ENCODE measurements around the gene GPR39. TPM values are rescaled to one million over a fixed set of nuclear protein-coding genes. Genes with fewer than 3 reads are reported as not detected.

The GPR39 gene
- total RNA-seq, 2 donors from 2014 or later, result 0.37 TPM; not detected in 1

DNA sequence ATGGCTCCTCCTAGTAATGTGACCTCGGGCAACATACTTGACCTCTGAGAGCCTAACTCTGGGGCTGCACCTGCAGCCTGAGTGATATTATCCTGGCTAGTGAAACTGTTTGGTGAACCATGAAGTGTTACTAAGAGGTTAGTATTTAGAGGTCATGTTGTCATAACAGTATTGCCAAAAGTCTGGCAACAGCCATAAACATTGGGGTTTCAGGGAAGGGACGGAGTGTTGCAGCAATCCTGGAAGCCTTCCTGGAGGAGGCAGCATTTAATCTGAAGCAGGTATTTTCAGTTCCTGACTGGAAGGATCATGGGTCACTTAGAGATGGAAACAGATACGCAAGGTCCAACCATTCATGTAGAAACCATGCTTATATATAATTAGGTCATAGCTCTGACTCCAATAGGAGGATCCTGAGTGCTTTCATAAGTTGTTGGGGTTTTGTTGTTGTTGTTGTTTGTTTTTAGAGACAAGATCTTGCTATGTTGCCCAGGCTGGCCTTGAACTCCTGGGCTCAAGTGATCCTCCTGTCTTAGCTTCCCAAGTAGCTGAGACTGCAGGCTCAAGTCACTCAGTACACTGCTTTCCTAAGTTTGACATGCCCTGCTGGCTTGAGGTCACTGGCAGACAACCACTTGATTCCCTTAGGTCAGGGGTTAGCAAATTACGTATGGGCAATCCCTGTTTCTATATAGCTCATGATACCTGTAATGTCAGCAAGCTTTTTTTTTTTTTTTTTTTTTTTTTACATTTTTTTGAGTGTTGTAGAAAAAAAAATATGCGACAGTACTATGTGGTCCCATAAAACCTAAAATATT lies 21.5 kb downstream of the GPR39 start:
- DNase-seq (ENCODE audit: low spot score), result no peak
- intact Hi-C loops (cut with DNase I), result no loop called here

DNA sequence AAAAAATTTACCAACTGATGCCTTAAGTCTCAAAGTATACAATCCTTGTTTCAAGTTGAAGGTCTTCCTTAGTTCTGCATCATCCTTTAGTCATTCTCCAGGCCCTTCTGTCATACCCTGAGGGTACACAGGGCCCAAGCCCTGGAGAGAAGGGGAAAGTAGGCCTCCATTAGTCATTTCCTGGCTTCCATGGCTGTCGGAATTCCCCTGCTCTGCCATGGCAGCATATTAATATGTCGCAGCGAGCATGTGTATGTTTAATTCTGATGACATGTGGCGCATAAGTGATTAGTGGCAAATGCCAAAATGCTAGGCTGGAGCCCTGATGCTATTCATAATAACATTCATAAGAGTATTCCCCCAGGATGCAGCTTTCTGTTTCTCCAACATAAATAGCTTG lies 22.1 kb downstream of the GPR39 start:
- intact Hi-C loops (cut with DNase I), result no loop called here
- no peak for DNase-seq (ENCODE audit: low spot score)

DNA sequence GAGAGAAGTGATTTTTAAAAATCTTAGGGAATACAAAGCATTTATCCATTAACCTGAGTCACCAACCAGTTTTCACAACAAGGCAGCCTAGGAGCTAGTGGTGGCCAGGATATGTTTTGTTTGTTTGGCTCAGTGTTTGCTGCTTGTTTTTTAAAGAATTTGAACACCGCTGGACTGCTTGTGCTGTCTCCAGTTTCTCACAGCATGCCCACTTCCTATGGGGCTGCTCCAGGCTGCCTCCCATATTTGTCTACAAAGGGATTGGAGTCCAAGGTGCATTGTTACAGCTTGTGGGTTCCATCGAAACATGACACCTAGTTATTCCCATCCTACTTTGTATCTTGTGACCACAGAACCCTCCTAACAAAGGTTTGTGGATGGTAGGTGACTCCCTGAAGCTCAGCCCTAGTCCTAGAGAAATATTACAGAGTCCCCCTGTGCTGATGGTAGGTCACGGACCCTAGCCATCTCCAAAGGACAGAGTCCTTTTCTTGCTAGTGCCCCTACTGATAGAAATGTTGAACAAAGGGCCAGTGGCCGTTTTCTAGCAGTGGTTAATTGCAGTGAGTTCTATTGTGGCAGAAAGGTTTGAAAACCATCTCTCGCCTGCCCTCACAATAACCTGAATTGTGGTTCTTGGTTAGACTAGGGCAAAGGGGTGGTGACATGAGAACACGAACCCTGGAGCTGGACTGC lies 23.2 kb downstream of the GPR39 start:
- intact Hi-C loops (cut with DNase I), result no loop called here
- DNase-seq (ENCODE audit: low spot score), result no peak

DNA sequence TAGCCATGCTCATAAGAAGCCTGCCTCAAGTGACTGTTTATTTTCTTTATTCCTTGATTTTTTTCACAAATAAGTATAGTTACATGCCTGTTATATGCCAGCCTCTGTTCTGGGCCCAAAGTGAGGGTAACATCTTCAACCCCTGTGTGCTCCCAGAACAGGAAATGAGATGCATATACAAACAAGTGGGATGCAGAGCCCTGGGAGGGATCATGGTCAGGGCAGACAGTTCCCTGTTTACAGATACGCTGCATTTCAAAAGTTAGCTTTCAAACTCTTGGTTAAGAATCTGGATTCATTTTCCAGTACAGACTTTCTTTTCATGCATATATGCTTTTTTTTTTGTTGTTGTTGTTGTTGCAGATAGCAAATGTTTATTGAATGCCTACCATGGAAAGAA lies 24.4 kb downstream of the GPR39 start:
- no peak for DNase-seq (ENCODE audit: low spot score)
- intact Hi-C loops (cut with DNase I), result no loop called here

DNA sequence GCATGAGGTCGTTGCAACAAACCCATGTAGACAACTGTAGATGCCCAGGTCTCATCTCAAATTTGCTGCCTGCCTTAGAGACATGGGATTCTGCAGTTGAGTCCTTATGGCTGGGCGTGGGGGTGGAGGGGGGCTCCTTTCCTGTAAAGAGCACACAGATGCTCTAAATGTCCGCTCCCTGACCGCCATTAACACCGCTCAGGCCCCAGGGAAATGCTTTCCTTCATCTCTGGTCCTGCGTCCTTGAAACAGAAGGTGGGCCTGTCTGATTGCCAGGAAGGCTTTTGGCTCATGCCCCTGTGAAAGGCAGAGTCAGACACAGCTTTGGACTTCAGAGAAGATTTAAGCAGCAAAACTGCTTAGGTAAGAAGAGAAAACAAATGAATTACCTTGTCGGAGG lies 25.7 kb downstream of the GPR39 start:
- DNase-seq (ENCODE audit: low spot score), result no peak
- intact Hi-C loops (cut with DNase I), result no loop called here

DNA sequence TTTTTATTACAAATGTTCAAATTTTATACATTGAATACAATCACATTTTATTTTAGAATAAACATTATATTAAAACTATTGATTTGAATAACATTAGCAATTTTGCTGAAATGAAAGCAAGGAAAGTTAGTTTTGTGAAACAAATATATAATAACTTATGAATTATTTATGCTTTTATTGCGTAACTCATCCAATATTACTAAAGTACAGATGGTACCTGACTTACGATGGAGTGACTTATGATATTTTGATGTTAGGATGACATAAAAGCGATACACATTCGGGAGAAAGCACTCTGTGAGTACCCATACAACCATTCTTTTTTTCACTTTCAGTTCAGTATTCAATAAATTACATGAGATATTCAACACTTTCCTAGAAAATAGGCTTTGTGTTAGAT lies 26.5 kb downstream of the GPR39 start:
- intact Hi-C loops (cut with DNase I), result no loop called here
- no peak for DNase-seq (ENCODE audit: low spot score)

DNA sequence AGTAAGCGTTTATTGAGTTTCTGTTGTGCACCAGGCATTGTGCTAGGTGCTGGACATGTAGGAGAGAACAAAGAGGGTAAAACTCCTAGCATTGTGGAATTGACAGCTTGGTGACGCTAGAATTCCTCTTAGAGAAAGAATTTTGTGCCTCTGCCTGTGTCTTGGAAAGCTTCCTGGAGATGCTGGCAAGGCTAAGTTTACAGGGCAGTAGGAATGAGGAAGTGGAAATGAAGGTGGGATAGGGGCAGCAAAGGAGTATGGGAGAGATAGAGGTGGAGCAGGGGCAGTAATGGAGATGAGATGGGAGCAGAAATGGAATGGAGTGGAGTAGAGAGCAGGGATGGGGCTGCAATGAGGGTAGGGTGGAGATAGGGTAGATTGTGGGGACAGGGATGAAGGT lies 29.8 kb downstream of the GPR39 start:
- no peak for DNase-seq (ENCODE audit: low spot score)
- intact Hi-C loops (cut with DNase I), result no loop called here

DNA sequence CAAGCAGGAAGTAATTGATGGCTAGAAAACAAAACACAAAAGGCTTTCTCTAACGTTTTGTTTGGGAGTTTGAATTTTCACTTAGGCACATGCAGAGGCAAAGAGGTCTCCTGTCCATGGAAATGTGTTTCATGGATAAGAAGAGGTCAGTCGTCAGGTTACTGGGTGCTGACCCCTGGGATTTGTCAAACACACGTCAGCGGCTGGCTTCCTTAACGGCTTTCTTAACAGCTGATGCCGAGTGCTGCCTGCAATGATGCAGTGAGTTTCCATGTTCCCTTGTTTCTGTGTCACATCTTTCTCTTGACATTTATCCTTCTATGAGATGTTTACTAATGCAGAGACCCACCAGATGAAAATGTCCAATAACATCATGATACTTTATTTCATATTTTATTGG lies 31.7 kb downstream of the GPR39 start:
- no peak for DNase-seq (ENCODE audit: low spot score)
- intact Hi-C loops (cut with DNase I), result no loop called here

DNA sequence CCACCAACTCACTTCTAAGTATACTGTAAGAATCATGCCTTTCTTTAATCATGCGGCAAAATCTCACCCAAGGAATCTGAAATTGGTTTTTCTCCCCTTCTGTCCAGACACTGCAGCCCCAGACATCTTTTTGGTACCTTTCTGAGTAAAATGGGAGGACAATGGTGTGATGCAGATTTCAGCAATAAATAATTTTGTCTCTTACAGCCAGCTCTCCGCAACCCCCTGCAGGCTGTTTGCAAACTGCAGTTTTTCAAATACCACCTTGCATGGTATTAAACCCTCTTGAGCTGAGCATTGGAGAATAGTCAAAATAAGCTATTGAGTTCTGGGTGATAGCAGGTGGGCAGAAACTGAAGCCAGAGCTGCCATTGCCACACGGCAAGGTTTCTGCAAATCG lies 32.2 kb downstream of the GPR39 start:
- intact Hi-C loops (cut with DNase I), result no loop called here
- no peak for DNase-seq (ENCODE audit: low spot score)

DNA sequence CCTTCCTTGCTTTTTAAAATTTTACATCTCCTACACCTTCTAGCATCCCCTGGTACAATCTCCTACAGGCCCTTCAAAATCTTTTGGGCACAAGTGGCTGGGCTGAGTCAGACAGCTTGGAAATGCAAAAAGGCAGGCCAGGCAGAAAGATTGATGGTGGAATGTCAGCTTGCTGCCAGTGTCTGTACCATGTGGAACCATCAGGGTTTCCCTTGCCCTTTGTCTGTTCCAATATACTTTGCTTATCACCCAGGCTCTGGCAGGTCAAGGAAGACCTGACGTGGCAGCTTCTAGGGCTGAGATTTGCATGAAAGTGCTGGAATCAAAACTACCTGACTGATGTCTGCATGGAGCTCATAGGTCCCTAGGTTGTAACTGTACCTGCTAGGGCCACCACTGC lies 33.3 kb downstream of the GPR39 start:
- intact Hi-C loops (cut with DNase I), result no loop called here
- no peak for DNase-seq (ENCODE audit: low spot score)

DNA sequence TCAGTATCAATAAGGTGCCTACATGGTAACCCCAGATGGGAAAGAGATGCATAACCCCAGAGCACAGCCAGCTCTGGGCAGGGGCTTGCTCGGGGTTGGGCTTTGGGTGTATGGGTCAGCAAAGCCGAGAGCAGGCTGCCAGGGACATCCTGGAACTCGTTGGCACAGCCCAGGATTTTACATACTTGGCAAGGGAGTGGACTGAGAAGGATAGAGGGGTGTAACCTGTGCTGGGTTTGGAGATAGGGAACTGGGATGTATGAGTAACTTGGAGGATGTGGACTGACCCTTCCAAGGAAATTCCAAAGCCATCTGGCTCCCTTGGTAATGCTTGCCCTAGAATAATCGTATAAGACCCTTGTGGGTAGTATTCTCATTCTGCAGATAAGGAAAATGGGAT lies 44.2 kb downstream of the GPR39 start:
- intact Hi-C loops (cut with DNase I), result no loop called here
- no peak for DNase-seq (ENCODE audit: low spot score)

DNA sequence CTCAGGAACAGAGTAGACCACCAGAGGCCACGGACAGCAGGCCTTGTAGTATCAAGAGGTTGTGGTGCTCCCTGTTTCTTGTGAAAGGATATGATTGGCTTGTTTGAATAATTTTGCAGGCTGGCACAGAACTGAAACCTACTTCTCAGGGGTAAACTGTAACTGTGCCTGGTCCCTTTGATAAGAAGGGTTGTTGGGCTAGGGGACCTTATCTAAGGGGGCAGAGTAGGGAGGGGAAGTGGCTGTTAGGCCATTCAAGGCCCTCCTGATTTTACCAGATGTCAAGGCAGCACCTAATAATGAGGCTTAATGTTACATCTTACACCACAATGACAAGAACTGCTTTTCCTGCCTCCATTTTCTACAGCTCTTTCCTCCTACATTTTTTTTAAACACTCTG lies 45.6 kb downstream of the GPR39 start:
- intact Hi-C loops (cut with DNase I), result no loop called here
- no peak for DNase-seq (ENCODE audit: low spot score)

DNA sequence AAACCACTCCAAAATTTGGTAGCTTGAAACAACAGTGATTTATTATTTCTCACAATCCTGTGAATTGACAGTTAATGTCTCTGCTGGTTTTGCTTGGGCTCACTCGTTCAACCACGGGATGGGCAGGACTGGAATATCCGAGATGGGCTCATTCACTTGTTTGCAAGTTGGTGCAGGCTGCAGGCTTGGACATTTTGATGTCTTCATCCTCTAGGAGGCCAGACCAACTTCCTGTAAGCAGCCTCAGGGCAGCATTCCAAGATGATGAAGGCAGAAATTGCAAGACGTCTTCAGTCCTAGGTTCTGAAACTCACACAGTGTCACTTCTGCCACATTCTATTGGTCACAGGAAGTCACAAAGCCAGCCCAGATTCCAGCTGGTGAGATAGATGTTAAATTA lies 47.1 kb downstream of the GPR39 start:
- intact Hi-C loops (cut with DNase I), result no loop called here
- no peak for DNase-seq (ENCODE audit: low spot score)

DNA sequence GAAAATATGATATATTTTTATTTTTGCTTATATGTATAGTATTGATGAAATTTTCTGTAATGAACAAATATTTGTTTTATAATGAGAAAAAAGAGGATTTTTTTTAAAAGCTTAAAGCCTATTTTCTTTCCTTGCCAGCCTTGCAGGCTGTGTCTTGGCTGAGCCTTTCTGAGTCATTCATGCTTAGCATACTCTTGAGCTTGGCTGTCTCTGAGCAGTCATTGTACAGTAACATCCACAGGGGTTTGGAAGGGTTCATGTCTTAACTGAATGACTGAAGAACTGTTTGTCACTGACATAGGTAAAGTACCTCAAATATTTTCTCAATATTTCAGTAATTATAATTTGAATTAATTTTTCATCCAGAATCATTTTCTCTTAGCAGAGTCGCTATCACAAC lies 49.3 kb downstream of the GPR39 start:
- intact Hi-C loops (cut with DNase I), result no loop called here
- DNase-seq (ENCODE audit: low spot score), result no peak

DNA sequence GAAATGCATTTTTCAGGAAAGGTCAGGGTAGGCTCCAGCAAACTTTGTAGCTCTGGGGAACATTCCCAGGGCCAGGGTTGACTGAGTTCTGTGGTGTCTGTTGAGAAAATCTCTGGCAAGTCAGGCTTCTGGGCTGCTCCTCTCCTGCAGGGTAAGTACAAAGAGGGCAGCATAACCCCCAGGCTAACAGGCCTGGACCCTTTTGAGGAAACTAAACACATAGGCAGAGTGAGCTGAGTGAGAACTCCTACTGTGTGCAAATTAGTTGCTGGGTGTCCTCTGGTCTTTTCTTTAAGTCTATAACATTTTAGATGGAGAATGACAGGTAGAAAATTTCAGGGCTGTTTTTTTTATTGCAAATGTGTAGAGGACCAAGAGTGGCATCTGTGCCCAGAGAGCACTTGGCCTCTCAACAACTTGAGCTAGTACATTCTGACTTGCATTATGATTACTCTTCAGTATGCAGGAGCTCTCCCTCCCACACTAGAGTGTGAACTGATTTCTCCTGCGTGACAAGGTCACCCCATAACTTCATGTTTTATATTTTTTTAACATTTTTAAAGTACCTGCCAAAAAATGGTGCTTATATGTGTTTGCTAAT lies 49.9 kb downstream of the GPR39 start:
- intact Hi-C loops (cut with DNase I), result no loop called here
- DNase-seq (ENCODE audit: low spot score), result no peak

DNA sequence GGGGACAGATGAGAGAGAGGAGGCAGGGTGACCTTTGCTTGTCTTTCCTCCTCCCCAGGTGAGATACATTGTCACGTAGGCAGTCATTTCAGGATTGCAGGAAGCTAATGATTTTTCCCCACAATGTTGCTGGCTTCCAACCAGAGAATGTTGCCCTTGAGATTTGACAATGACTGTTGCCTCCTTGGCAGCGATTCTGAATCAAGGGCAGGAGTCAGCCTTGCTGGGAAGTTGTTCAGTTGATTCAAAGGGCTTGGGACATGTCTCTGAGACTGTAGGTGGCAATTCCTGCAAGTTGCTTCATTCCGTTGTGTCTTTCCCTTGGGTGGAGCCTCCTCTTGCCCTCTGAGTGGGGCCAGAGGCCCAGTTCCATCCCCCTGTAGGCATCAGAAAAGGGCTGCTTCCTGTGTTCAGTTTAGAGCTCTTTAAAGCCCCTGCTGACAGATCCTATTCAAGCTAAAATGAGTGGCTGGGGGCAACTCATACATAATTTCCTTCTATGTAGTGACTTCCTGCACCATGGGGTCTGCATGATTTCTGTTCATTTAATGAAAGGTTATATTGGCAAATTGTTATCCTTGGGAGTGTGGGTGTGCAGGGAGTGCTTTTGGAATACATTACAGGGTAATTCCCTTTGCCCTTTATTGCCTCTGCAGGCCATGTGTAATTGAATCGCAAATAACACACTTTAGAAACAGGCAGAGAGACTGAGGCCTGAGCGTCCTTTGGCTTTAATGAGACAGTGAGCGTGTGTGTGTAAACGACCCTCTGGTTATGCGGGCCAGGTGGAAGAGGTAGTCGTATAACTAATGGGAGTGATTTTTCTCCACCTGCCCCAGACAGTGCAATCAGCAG lies 52.4 kb downstream of the GPR39 start:
- intact Hi-C loops (cut with DNase I), result no loop called here
- DNase-seq (ENCODE audit: low spot score), result no peak

DNA sequence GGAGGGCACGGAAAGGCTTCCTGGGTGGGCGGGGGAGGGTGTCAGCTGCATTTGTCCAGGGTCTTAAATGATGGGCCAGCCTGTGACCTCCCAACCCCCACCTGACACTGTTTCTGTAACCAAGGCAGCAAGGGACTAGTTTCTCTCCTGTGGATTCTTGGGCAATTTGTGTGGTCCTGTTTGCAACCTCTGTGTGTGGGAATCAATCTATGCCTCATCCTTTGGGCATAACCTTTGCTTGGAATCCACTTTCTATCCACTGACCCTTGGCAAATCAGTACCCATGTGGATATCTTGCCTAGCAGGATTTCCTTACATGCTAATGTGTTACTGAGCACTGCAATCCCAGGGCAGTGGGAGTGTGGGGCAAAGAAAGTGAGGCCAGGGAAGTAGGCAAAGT lies 54.1 kb downstream of the GPR39 start:
- DNase-seq (ENCODE audit: low spot score), result no peak
- intact Hi-C loops (cut with DNase I), result no loop called here

DNA sequence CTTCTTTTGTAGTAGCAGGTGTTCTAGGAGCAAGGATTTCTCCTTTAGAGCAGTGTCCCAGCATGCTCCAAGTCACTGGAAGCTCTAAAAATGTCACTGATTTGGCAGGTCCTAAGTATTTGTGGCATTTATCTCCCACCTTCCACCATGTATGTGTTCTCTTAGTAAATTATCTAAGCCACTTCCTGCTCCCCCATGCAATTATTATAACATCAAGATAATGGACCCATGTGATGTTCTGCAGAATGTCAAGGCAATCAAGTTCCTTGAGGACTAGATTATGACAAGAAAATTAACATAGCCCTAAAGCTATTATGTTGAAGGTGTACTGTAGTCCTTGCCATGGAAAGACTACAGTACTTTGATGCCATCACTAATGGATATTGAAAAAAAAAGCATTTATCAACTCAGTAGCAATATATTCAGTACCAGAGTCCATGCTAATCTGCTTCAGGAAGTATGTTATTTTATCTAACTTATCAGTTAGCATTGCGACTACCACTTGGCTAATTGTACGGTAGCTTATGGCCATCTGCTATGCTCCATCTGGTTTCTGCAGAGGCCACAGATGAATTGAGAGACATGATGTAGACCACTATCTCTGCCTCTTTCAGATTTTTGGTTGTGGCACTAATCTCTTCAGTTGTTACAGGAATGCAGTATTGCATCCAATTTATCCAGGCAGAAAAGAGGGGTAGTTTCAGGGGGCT lies 56.7 kb downstream of the GPR39 start:
- DNase-seq (ENCODE audit: low spot score), result no peak
- intact Hi-C loops (cut with DNase I), result no loop called here

DNA sequence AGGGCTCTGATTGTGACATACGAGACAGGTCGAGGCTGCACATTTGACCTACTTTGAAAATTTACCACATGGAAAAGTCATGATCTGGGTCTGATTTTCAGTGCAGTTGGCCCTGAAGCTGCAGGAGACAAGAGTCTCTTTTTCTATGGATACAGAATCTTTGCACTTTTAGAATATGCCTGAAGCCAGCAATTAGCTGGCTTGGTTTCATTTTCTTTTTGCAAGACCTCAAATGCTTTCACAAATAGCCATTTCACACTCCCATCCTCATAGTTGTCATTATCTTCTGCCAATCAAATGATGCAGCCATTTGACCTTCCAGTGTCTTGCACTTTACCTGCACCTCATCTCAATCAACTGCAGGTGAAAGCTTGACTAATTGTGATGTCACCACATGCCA lies 59.0 kb downstream of the GPR39 start:
- intact Hi-C loops (cut with DNase I), result no loop called here

More for the DNA sequence above, 59.0 kb downstream of the GPR39 start:
- no peak for DNase-seq (ENCODE audit: low spot score)
